Uterus (tissue), 4 donors: ENCODE measurements around the gene OMG. TPM values are rescaled to one million over a fixed set of nuclear protein-coding genes. Genes with fewer than 3 reads are reported as not detected.

Source experiments
- DNase-seq, 2 donors: peaks; one replicate each; pipeline ENCODE4 v3.0.0-alpha.2; 2019 to 2020
- H3K27ac ChIP-seq, 2 donors: fragments of 200-600 bp; sonication (generic); 1 replicate in 1 of 2; 2 replicates in 1 of 2; pipeline ENCODE4 v1.5.1; 2016 to 2018
- H3K27me3 ChIP-seq, 2 donors: fragments of 200-600 bp; sonication (generic); one replicate each; pipeline ENCODE4 v1.5.1; 2018 to 2019; ENCODE audit warnings: control low read depth in 1 of 2
- H3K36me3 ChIP-seq, 2 donors: fragments of 200-600 bp; sonication (generic); one replicate each; pipeline ENCODE4 v1.5.1; 2019; ENCODE audit warnings: control low read depth in 1 of 2
- H3K4me1 ChIP-seq, 2 donors: fragments of 200-600 bp; sonication (generic); one replicate each; pipeline ENCODE4 v1.5.1; 2018 to 2019; ENCODE audit warnings: control low read depth in 1 of 2
- H3K4me3 ChIP-seq, 2 donors: fragments of 200-600 bp; sonication (generic); 1 replicate in 1 of 2; 2 replicates in 1 of 2; pipeline ENCODE4 v1.5.1; 2018 to 2019; ENCODE audit warnings: mild to moderate bottlenecking in 1 of 2
- H3K9me3 ChIP-seq, 2 donors: fragments of 200-600 bp; sonication (generic); one replicate each; pipeline ENCODE4 v1.5.1; 2019; ENCODE audit warnings: control low read depth in 1 of 2
- CTCF ChIP-seq, 4 experiments: fragments of 200-600 bp in 2 of 4; fragments of 450-650 bp in 2 of 4; sonication (generic) in 2 of 4; IDR thresholded peaks; one replicate each; pipeline ENCODE4 v1.5.1; 2016 to 2019; ENCODE audit warnings: antibody characterized with exemption in 4 of 4, mild to moderate bottlenecking in 2 of 4, moderate library complexity in 1 of 4
- POLR2A ChIP-seq, 2 donors: fragments of 450-650 bp; IDR thresholded peaks; one replicate each; pipeline ENCODE4 v1.6.1; 2016; ENCODE audit warnings: antibody characterized with exemption in 2 of 2, mild to moderate bottlenecking in 1 of 2, moderate library complexity in 1 of 2
- intact Hi-C: fragments of 100-400 bp; cut with DNase I; formaldehyde crosslinking; loops from one replicate; pipeline ENCODE4 v1.15.1; 2023; ENCODE audit warnings: low total_unique reads
- total RNA-seq, 4 donors: library from RNA; depleted of rRNA in 3 of 4; stranded (reverse); fragments of >200 nt in 3 of 4; gene quantifications; one replicate each; pipeline versions ENCODE4 v1.1.0 to v1.2.4, GENCODE V29; 2014 to 2023
- donor health status: DM: yes; HTN: yes; CAD: no.

OMG gene
- total RNA-seq, 4 donors from 2014 or later, result 0.51 to 1.0 TPM; not detected in 2

GRCh38 chr17:31249835-31250141 lies 47.3 kb downstream of the OMG start:
- intact Hi-C loops, result no loop called here
- Histone ChIP-seq H3K36me3 (no peaks in the 10 kb centered on the region), H3K9me3 (no peaks in the 10 kb centered on the region), H3K27ac (no peak overlapping the region), H3K27me3 (no peaks in the 10 kb centered on the region), H3K4me3 (no peak overlapping the region), H3K4me1 (peaks cover 0 to 5% of the 10 kb centered on the region in 2 donors)
- no peak for DNase-seq
- TF ChIP-seq CTCF (IDR thresholded peaks at IDR 0.05) (no peak), POLR2A (IDR thresholded peaks at IDR 0.05) (no peak)

GRCh38 chr17:31248986-31249834 lies 47.8 kb downstream of the OMG start:
- intact Hi-C loops, result no loop called here
- Histone ChIP-seq H3K4me3 (no peak overlapping the region), H3K36me3 (no peaks in the 10 kb centered on the region), H3K9me3 (no peaks in the 10 kb centered on the region), H3K27me3 (no peaks in the 10 kb centered on the region), H3K27ac (no peak overlapping the region), H3K4me1 (peaks cover 0 to 5% of the 10 kb centered on the region in 2 donors)
- TF ChIP-seq CTCF (IDR thresholded peaks at IDR 0.05) (no peak), POLR2A (IDR thresholded peaks at IDR 0.05) (no peak)
- no peak for DNase-seq

Other genes with a start within 250 kb of the OMG start
- 100 to 1,000 TPM in 2 of 4 donors, 10 to 100 TPM in 2; 40.9 to 158 (median 113) TPM for gene NF1, start 202.3 kb downstream of the OMG start, total RNA-seq
- gene EVI2B, start 16.8 kb upstream of the OMG start, total RNA-seq, result 1 to 10 TPM in 3 of 4 donors, under 1 TPM in 1; 0.76 to 9.1 (median 2.9) TPM
- 10 to 100 TPM in 2 of 4 donors, 1 to 10 TPM in 2; 2.0 to 17.9 (median 7.2) TPM for gene EVI2A, start 24.4 kb upstream of the OMG start, total RNA-seq
- 10 to 100 TPM in 1 of 4 donors, 1 to 10 TPM in 1, not detected in 2; 7.2 to 12.0 TPM for gene RAB11FIP4, start 94.4 kb upstream of the OMG start, total RNA-seq